NT2/D1 (cell line): ENCODE results near the gene EMB.
"Not testable (repeated sequence)": the region's sequence is repeated elsewhere in the genome, so short reads cannot be mapped to it uniquely, and the experiment has no call there.

Experiments used
- SUZ12 ChIP-seq: IDR thresholded peaks from 2 replicates; pipeline ENCODE4 v1.6.1; 2011; ENCODE audit not compliant: insufficient read length, insufficient read depth; ENCODE audit errors: extremely low read depth
- YY1 ChIP-seq: IDR thresholded peaks from 2 replicates; pipeline ENCODE4 v1.6.1; 2011; ENCODE audit not compliant: insufficient read length, insufficient read depth
- ZNF274 ChIP-seq: IDR thresholded peaks from 2 replicates; pipeline ENCODE4 v1.6.1; 2011; ENCODE audit warnings: mild to moderate bottlenecking, low read depth, low read length

DNA sequence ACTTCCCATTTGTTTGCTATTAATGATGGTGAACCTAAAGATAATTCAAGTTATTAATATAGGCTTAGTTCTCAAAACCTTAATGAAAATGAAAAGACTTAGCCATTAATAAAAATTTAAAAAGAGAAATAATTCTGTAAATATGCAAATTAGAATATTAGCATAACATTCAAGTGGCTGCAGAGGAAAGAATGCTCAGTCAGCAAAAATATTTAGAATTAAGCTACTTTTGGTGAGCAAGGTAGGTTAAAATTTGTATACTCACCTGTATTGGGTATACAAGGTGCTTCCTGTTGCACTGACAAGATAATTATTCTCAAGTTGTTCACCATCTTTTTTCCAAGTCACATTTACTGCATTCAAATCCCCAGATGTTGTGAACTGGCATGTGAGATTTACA lies 30.2 kb downstream of the EMB start:
- not testable (repeated sequence) for TF ChIP-seq YY1, ZNF274, SUZ12
